K562 (cell line): Measurements from ENCODE around the gene SPTBN5. TPM values are rescaled to one million over a fixed set of nuclear protein-coding genes. Genes with fewer than 3 reads are reported as not detected.

Experiments used
- ATAC-seq: fragments of 200-7000 bp; cut with Tn5 transposase; 3 replicates; pipeline ENCODE4 v1.9.1; 2020; ENCODE audit warnings: moderate library complexity
- BruUV-seq: library from RNA; stranded (reverse); fragments of 400-500 nt; replicated peaks from 2 replicates; lab custom pipeline; 2021; lab: Mats Ljungman, UMichigan
- CTCF ChIA-PET: fragments of 300-600 bp; formaldehyde crosslinking; extraction: SDS; loops from one replicate; lab custom pipeline; 2021; ENCODE audit warnings: low intra/inter-chr PET ratio; lab: Yijun Ruan, JAX
- POLR2A ChIA-PET: fragments of 300-600, 350-650 bp; sonication (Branson Sonifier 250); formaldehyde crosslinking; extraction: SDS; loops from one replicate; lab custom pipeline; 2021; ENCODE audit warnings: antibody characterized with exemption, inconsistent platforms; lab: Yijun Ruan, JAX
- DNase-seq, 4 experiments: peaks; one replicate each; pipeline versions ENCODE4 v3.0.0 to v3.0.0-alpha.2; 2011 to 2018; ENCODE audit warnings: low spot score in 3 of 4, mixed read lengths in 3 of 4; ENCODE audit errors: extremely low read depth in 1 of 4
- FAIRE-seq: peaks from 2 replicates; lab custom pipeline; 2011; peaks lifted over from hg19 to GRCh38; lab: Jason Lieb, UNC
- H2AFZ ChIP-seq: 2 replicates; pipeline ENCODE4 v1.6.0; 2011; ENCODE audit warnings: low read depth, low read length, control low read depth, inconsistent platforms
- H3K27ac ChIP-seq: fragments of 200-600 bp; 3 replicates; pipeline ENCODE4 v1.8.0; 2011; ENCODE audit warnings: low read depth, mild to moderate bottlenecking, control low read depth, inconsistent platforms, low read length, moderate library complexity, mixed read lengths; ENCODE audit errors: extremely low read depth
- H3K27me3 ChIP-seq, 2 experiments: fragments of 300-600 bp in 1 of 2; 2 replicates in 1 of 2; 3 replicates in 1 of 2; pipeline versions ENCODE4 v1.6.0 to v1.8.0; 2011; ENCODE audit warnings: inconsistent platforms in 2 of 2, low read length in 2 of 2, mild to moderate bottlenecking in 1 of 2, mixed read lengths in 1 of 2, moderate library complexity in 1 of 2; ENCODE audit not compliant: control insufficient read depth in 2 of 2, insufficient read depth in 2 of 2
- H3K36me3 ChIP-seq: fragments of 300-600 bp; 3 replicates; pipeline ENCODE4 v1.8.0; 2011; ENCODE audit warnings: mild to moderate bottlenecking, low read length, inconsistent platforms; ENCODE audit not compliant: control insufficient read depth, insufficient read depth
- H3K4me1 ChIP-seq, 2 experiments: fragments of 200-600 bp in 1 of 2; replicated peaks in 1 of 2; 2 replicates in 1 of 2; 3 replicates in 1 of 2; pipeline versions ENCODE4 v1.5.1 to v1.8.0; 2011; ENCODE audit warnings: inconsistent platforms in 2 of 2, low read length in 2 of 2, mild to moderate bottlenecking in 1 of 2, mixed read lengths in 1 of 2, moderate library complexity in 1 of 2; ENCODE audit not compliant: control insufficient read depth in 2 of 2, insufficient read depth in 2 of 2
- H3K4me2 ChIP-seq: 2 replicates; pipeline ENCODE4 v1.6.1; 2011; ENCODE audit warnings: low read length, control low read depth, inconsistent platforms, mixed read lengths; ENCODE audit not compliant: insufficient read depth
- H3K4me3 ChIP-seq: fragments of 200-600 bp; sonication (generic), shearing (Covaris generic); 2 replicates; pipeline ENCODE4 v1.5.1; 2016; ENCODE audit warnings: control low read depth, inconsistent platforms
- H3K79me2 ChIP-seq: fragments of 200-600 bp; 3 replicates; pipeline ENCODE4 v1.8.0; 2011; ENCODE audit warnings: low read length, inconsistent platforms; ENCODE audit not compliant: control insufficient read depth, insufficient read depth
- H3K9ac ChIP-seq, 2 experiments: 2 replicates each; pipeline versions ENCODE4 v1.6.0 to v1.6.1; 2011; ENCODE audit warnings: low read depth in 2 of 2, low read length in 2 of 2, control low read depth in 1 of 2, inconsistent platforms in 1 of 2, mild to moderate bottlenecking in 1 of 2, mixed read lengths in 1 of 2; ENCODE audit not compliant: insufficient read depth in 1 of 2
- H3K9me1 ChIP-seq: one replicate; pipeline ENCODE4 v1.6.0; 2011; ENCODE audit warnings: inconsistent platforms, mild to moderate bottlenecking, low read length, moderate library complexity; ENCODE audit not compliant: control insufficient read depth, insufficient read depth
- H3K9me3 ChIP-seq: replicated peaks from 2 replicates; pipeline ENCODE4 v1.5.1; 2011; ENCODE audit warnings: low read depth, low read length, inconsistent platforms; ENCODE audit not compliant: control insufficient read depth, insufficient read depth
- H4K20me1 ChIP-seq: replicated peaks from 2 replicates; pipeline ENCODE4 v1.6.1; 2011; ENCODE audit warnings: low read length, inconsistent platforms, mixed read lengths; ENCODE audit not compliant: control insufficient read depth, insufficient read depth
- ADNP ChIP-seq: fragments of 200-800 bp; sonication (Bioruptor generic); IDR thresholded peaks from 2 replicates; pipeline ENCODE4 v1.6.1; 2016; ENCODE audit warnings: missing genetic modification characterization, missing compliant biosample characterization
- BCOR ChIP-seq: fragments of 450-650 bp; IDR thresholded peaks from 2 replicates; pipeline ENCODE4 v1.6.1; 2016
- GTF2F1 ChIP-seq: IDR thresholded peaks from 2 replicates; pipeline ENCODE4 v1.6.1; 2011; ENCODE audit warnings: low read depth, low read length, improper control_type of control experiment
- HCFC1 ChIP-seq: IDR thresholded peaks from 2 replicates; pipeline ENCODE4 v1.6.1; 2012; ENCODE audit warnings: low read depth, low read length, improper control_type of control experiment
- KDM1A ChIP-seq, 2 experiments: fragments of 450-650 bp; IDR thresholded peaks; 2 replicates each; pipeline ENCODE4 v1.6.1; 2016; ENCODE audit warnings: mild to moderate bottlenecking in 2 of 2
- MEIS2 ChIP-seq: fragments of 450-650 bp; IDR thresholded peaks from 2 replicates; pipeline ENCODE4 v1.6.1; 2014; ENCODE audit warnings: mild to moderate bottlenecking; ENCODE audit not compliant: partially characterized antibody
- MIER1 ChIP-seq: fragments of 450-650 bp; IDR thresholded peaks from 2 replicates; pipeline ENCODE4 v1.6.1; 2016; ENCODE audit warnings: antibody characterized with exemption, mild to moderate bottlenecking, low read depth
- PHTF2 ChIP-seq: fragments of 250-450 bp; sonication (Bioruptor Pico); IDR thresholded peaks from 2 replicates; pipeline ENCODE4 v1.5.0; 2021; ENCODE audit warnings: mild to moderate bottlenecking
- RBM25 ChIP-seq: fragments of 200-400 bp; formaldehyde crosslinking; IDR thresholded peaks from 2 replicates; pipeline ENCODE4 v1.6.1; 2018; ENCODE audit warnings: low read length, low read depth, moderate library complexity; ENCODE audit not compliant: severe bottlenecking
- RFX5 ChIP-seq: IDR thresholded peaks from 2 replicates; pipeline ENCODE4 v1.6.1; 2011; ENCODE audit warnings: low read depth, mild to moderate bottlenecking, improper control_type of control experiment, low read length
- SAFB2 ChIP-seq: fragments of 200-400 bp; formaldehyde crosslinking; IDR thresholded peaks from 2 replicates; pipeline ENCODE4 v1.6.1; 2018; ENCODE audit warnings: borderline replicate concordance, low read length, low read depth, moderate library complexity; ENCODE audit not compliant: severe bottlenecking
- SIN3A ChIP-seq, 2 experiments: fragments of 150-350 bp in 1 of 2; IDR thresholded peaks; 2 replicates each; pipeline ENCODE4 v1.6.1; 2011 to 2016; ENCODE audit warnings: borderline replicate concordance in 2 of 2, low read depth in 2 of 2, low read length in 2 of 2, mild to moderate bottlenecking in 2 of 2, moderate library complexity in 2 of 2; ENCODE audit not compliant: control insufficient read depth in 1 of 2
- SRF ChIP-seq, 2 experiments: fragments of 250-450, 450-650 bp in 1 of 2; sonication (Bioruptor Pico) in 1 of 2; sonication (generic) in 1 of 2; formaldehyde crosslinking; IDR thresholded peaks; 2 replicates each; pipeline versions ENCODE4 v1.5.0 to v1.5.1; 2020 to 2022; ENCODE audit warnings: mild to moderate bottlenecking in 1 of 2, missing genetic modification reagents in 1 of 2
- YBX1 ChIP-seq: fragments of 450-650 bp; IDR thresholded peaks from 2 replicates; pipeline ENCODE4 v1.7.1; 2016; ENCODE audit warnings: mild to moderate bottlenecking
- ZNF175 ChIP-seq: fragments of 200-800 bp; sonication (Bioruptor generic); IDR thresholded peaks from 2 replicates; pipeline ENCODE4 v1.6.1; 2016; ENCODE audit warnings: low read depth, mild to moderate bottlenecking, missing genetic modification characterization, missing compliant biosample characterization
- ZNF197 ChIP-seq: fragments of 200-800 bp; sonication (Bioruptor generic); IDR thresholded peaks from 2 replicates; pipeline ENCODE4 v1.6.1; 2016; ENCODE audit warnings: low read depth, missing genetic modification characterization, missing compliant biosample characterization
- WGBS: fragments of 100-300 bp; shearing (Covaris generic); methylation state at CpG from one replicate; pipeline ENCODE4 v1.1.6; 2016; ENCODE audit warnings: low coverage, mixed read lengths; ENCODE audit not compliant: insufficient coverage; ENCODE audit errors: missing lambda C conversion rate; 5-methylcytosine and 5-hydroxymethylcytosine counted together
- in situ Hi-C: fragments of 300-500 bp; cut with MboI; formaldehyde crosslinking; loops from 4 replicates; pipeline ENCODE4 v1.15.0; 2018; ENCODE audit warnings: inconsistent platforms, mixed read lengths
- intact Hi-C: fragments of 100-400 bp; cut with micrococcal nuclease; formaldehyde crosslinking; loops from 2 replicates; pipeline ENCODE4 v1.14.2; 2022
- polyA plus RNA-seq, 8 experiments: library from polyadenylated mRNA; depleted of rRNA in 4 of 8; stranded (reverse) in 5 of 8; unstranded in 3 of 8; fragments of >200 nt; fragmentation: Nextera tagmentation in 2 of 8; fragmentation: Illumina TruSeq in 1 of 8; extraction: Ambion mirVana in 2 of 8; extraction: Trizol in 1 of 8; gene quantifications; 2 replicates each; pipeline versions ENCODE4 v1.2.1 to v1.2.3, GENCODE V29; 2011 to 2014; ENCODE audit warnings: inconsistent platforms in 1 of 8, missing spikeins in 1 of 8
- total RNA-seq, 7 experiments: library from RNA; depleted of rRNA in 6 of 7; stranded (reverse); fragments of >200 nt in 6 of 7; fragmentation: Illumina TruSeq in 2 of 7; extraction: Trizol in 2 of 7; gene quantifications; 2 replicates each; pipeline versions ENCODE4 v1.2.1 to v1.2.3, GENCODE V29; 2011 to 2021; ENCODE audit warnings: low replicate concordance in 1 of 7
- TF ChIP-seq, protein P1 (sequence below): fragments of 250-450 bp; sonication (Bioruptor Pico); IDR thresholded peaks from 2 replicates; pipeline ENCODE4 v1.8.0; 2021; ENCODE audit warnings: moderate library complexity, mild to moderate bottlenecking, inconsistent platforms

The SPTBN5 gene
- total and polyA plus RNA-seq, 9 of the 15 experiments (the other 6 are each of a cell fraction or from before 2014, with no cell fraction given): 0.02 TPM; not detected in 8

DNA sequence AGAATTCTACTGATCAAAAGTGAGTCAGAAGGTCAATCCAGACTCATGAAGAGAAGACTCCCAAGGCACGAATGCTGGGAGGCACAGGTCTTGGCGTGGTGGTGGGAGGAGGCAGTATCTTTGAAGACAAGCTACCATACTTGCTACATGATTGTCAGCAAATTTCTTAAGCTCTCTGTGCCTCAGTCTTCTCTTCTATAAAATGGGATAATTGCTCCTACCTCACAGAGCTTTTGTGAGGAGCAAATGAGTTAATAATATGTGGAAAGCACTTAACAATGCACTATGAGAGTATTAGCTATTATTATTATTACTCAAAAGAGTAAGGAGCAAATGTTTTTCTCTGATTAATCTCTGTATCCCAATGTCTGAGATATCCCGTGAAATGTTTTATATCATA lies 42.3 kb upstream of the SPTBN5 start:
- CTCF ChIA-PET: no interaction called here
- DNase-seq: no peak

DNA sequence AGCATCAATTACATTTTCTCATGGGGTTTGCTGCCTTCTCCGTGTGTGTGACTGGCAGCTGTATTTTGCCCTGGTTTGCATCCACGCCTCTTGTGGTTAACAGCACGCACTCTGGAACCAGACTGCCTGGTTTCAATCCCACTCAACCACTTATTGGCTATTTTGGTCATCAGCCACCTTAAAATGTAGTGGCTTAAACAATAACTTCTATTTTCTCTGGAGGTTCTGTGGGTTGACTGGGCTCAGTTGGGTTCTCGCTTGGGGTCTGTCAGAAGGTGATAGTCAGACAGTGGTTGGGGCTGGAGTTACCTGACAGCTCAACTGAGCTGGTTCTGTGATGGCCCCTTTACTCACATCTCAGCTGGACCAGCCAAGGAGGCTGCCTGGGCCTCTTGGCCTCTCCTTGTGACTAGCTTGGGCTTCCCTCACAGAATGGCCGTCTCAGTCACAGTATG lies 41.7 kb upstream of the SPTBN5 start:
- ChIA-PET CTCF (no interaction called here), POLR2A (no interaction called here)
- Histone ChIP-seq H4K20me1 (no peaks in the 10 kb centered on the region), H3K27me3 (no peaks in the 10 kb centered on the region), H3K9me3 (no peaks in the 10 kb centered on the region), H3K4me3 (no peak overlapping the region), H2AFZ (no peak overlapping the region), H3K4me1 (peaks cover 3 to 10% of the 10 kb centered on the region in 2 experiments; a peak in 4 of 5 replicates), H3K27ac (no peak overlapping the region), H3K9me1 (no peaks in the 10 kb centered on the region), H3K79me2 (no peaks in the 10 kb centered on the region), H3K36me3 (peaks cover 4% of the 10 kb centered on the region; the same call in 2 of the 3 replicates), H3K4me2 (no peak overlapping the region), H3K9ac (no peak overlapping the region)
- TF ChIP-seq PHTF2 (CRISPR knock-in tag) (no peak), ZNF175 (CRISPR knock-in tag) (no peak), MEIS2 (no peak), HCFC1 (no peak), RFX5 (no peak), SAFB2 (no peak), SIN3A (IDR thresholded peaks at IDR 0.05; ENCODE audit: borderline replicate concordance in 2 of 2, control insufficient read depth in 1 of 2, low read depth in 2 of 2, low read length in 2 of 2) (no peak), YBX1 (no peak), RBM25 (no peak), ZNF197 (CRISPR knock-in tag) (no peak), MIER1 (no peak)
- TF ChIP-seq, protein P1, sequence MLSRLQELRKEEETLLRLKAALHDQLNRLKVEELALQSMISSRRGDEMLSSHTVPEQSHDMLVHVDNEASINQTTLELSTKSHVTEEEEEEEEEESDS: no peak
- in situ Hi-C loops (no loop called here), intact Hi-C loops (no loop called here)
- no TSS peak for BruUV-seq
- no peak for DNase-seq
- FAIRE-seq: no peak
- no peak for ATAC-seq
- 61% methylated on average over 5 of the region's 5 CpGs for WGBS

More for the DNA sequence above, 42.3 kb upstream of the SPTBN5 start:
- ATAC-seq (no peak), FAIRE-seq (no peak)
- H3K9me3 ChIP-seq: no peaks in the 10 kb centered on the region
- intact Hi-C loops (no loop called here), in situ Hi-C loops (no loop called here)
- peaks cover 4% of the 10 kb centered on the region; the same call in 2 of the 3 replicates for H3K36me3 ChIP-seq
- H3K4me1 ChIP-seq: peaks cover 3 to 9% of the 10 kb centered on the region in 2 experiments; a peak in 3 of 5 replicates
- H3K4me2 ChIP-seq: no peak overlapping the region
- H3K27ac ChIP-seq: no peak overlapping the region
- no peaks in the 10 kb centered on the region for H3K79me2 ChIP-seq
- TF ChIP-seq ADNP (tag) (0 out of 2 replicates have a peak, but pooled peaks have one; percentile 16), BCOR (peak; percentile 49; the same call in 1 of the 2 replicates), GTF2F1 (no peak), RBM25 (peak; percentile 71), SRF (CRISPR knock-in tag; IDR thresholded peaks at IDR 0.05) (no peak), KDM1A (IDR thresholded peaks at IDR 0.05) (0 out of 4 replicates have a peak, but pooled peaks of 1 of the 2 experiments have one; percentile 16)
- H4K20me1 ChIP-seq: no peaks in the 10 kb centered on the region
- 73% methylated on average over 3 of the region's 3 CpGs for WGBS
- H3K9me1 ChIP-seq: no peaks in the 10 kb centered on the region
- H2AFZ ChIP-seq: no peak overlapping the region
- no peak overlapping the region for H3K9ac ChIP-seq
- no peak overlapping the region for H3K4me3 ChIP-seq
- H3K27me3 ChIP-seq: no peaks in the 10 kb centered on the region
- POLR2A ChIA-PET: interaction anchor here (1.3 kb wide), 1 partner anchor 15 kb away, joined by 3 read pairs; no protein-coding TSS in a partner anchor
- BruUV-seq: no TSS peak
